Upper lobe of left lung (tissue), 4 donors: ENCODE data around the gene ADIPOR2.
"Not testable (repeated sequence)": the region's sequence is repeated elsewhere in the genome, so short reads cannot be mapped to it uniquely, and the experiment has no call there.

ENCODE experiments used
- EP300 ChIP-seq, 4 donors: sonication (generic); formaldehyde crosslinking; IDR thresholded peaks; one replicate each; pipeline ENCODE4 v1.5.1; 2017; ENCODE audit warnings: antibody characterized with exemption in 4 of 4, control low read depth in 2 of 4
- POLR2A ChIP-seq, 4 donors: fragments of 450-650 bp; IDR thresholded peaks; one replicate each; pipeline ENCODE4 v1.5.1; 2016 to 2017; ENCODE audit warnings: antibody characterized with exemption in 4 of 4, mild to moderate bottlenecking in 2 of 4
- TF ChIP-seq, protein P1 (sequence below), 6 experiments: fragments of 450-650 bp in 4 of 6; fragments of 200-600 bp in 2 of 6; sonication (generic) in 2 of 6; IDR thresholded peaks; one replicate each; pipeline ENCODE4 v1.5.1; 2016 to 2019; ENCODE audit warnings: antibody characterized with exemption in 6 of 6

DNA sequence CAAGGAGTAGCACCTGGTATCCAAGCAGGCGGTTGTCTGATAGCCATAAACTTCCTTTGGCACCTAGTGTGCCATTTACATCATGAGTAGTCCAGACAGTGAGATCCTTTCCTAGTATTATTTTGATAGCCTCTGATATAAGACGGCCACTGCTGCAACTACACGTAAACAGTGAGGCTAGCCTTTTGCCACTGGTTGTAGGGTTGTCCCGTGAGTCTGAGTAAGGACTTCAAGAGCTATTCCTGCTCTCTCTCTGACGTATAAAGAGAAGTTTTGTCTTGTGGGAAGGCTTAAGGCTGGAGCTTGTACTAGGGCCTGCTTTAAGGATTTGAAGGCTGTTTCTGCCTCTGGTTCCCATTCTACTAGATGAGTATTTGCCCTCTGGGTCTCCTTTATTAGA, 21.4 kb downstream of the ADIPOR2 start:
- not testable (repeated sequence) for TF ChIP-seq POLR2A, EP300 (IDR thresholded peaks at IDR 0.05)
- TF ChIP-seq, protein P1, sequence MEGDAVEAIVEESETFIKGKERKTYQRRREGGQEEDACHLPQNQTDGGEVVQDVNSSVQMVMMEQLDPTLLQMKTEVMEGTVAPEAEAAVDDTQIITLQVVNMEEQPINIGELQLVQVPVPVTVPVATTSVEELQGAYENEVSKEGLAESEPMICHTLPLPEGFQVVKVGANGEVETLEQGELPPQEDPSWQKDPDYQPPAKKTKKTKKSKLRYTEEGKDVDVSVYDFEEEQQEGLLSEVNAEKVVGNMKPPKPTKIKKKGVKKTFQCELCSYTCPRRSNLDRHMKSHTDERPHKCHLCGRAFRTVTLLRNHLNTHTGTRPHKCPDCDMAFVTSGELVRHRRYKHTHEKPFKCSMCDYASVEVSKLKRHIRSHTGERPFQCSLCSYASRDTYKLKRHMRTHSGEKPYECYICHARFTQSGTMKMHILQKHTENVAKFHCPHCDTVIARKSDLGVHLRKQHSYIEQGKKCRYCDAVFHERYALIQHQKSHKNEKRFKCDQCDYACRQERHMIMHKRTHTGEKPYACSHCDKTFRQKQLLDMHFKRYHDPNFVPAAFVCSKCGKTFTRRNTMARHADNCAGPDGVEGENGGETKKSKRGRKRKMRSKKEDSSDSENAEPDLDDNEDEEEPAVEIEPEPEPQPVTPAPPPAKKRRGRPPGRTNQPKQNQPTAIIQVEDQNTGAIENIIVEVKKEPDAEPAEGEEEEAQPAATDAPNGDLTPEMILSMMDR (IDR thresholded peaks at IDR 0.05): not testable (repeated sequence)
